ENCODE data around the gene ERBB3. TPM values are rescaled to one million over a fixed set of nuclear protein-coding genes. Genes with fewer than 3 reads are reported as not detected.
A peak's percentile ranks its signal among the peaks of the same experiment; 100 is the strongest.

The ERBB3 gene
- total and polyA plus RNA-seq, 2 of the 4 experiments (the other 2 are of a cell fraction), result 1.4 to 2.2 TPM

GRCh38 chr12:56152132-56152755 lies 72.3 kb downstream of the ERBB3 start, which contains the start of gene MYL6B:
MYL6B (plus strand) TSS chr12:56152587; CDS start chr12:56153919, 1,332 bp downstream.
- DNase-seq (peak; percentile 88), ATAC-seq (ENCODE audit: low read depth) (peak; percentile 95)
- H2AK9ac ChIP-seq (replicated peaks; ENCODE audit: low read depth, low read length, poor library complexity), result peak within 1 kb of the TSS; percentile 100
- peak within 1 kb of the TSS; percentile 98 for H3K14ac ChIP-seq (replicated peaks; ENCODE audit: low read depth, low read length)
- TF ChIP-seq RCOR1 (IDR thresholded peaks at IDR 0.05; ENCODE audit: insufficient replicate concordance, low read length) (peak; percentile 19), CHD1 (IDR thresholded peaks at IDR 0.05; ENCODE audit: low read depth, low read length) (no peak), SMC3 (IDR thresholded peaks at IDR 0.05; ENCODE audit: low read depth, low read length) (no peak), MAZ (IDR thresholded peaks at IDR 0.05; ENCODE audit: borderline replicate concordance, low read depth, low read length) (peak; percentile 82; the same call in 1 of the 2 replicates), FOS (IDR thresholded peaks at IDR 0.05; ENCODE audit: low read depth, low read length) (peak; percentile 69; the same call in 1 of the 2 replicates), BHLHE40 (IDR thresholded peaks at IDR 0.05; ENCODE audit: low read depth, low read length) (peak; percentile 92), CTCF (conservative IDR thresholded peaks at IDR 0.05; ENCODE audit: low read depth, low read length) (no peak), ELK1 (IDR thresholded peaks at IDR 0.05; ENCODE audit: borderline replicate concordance, low read depth, low read length) (no peak), MAFK (IDR thresholded peaks at IDR 0.05; ENCODE audit: low read depth, low read length) (no peak), NFE2L2 (IDR thresholded peaks at IDR 0.05; ENCODE audit: low read depth, low read length) (no peak), RAD21 (IDR thresholded peaks at IDR 0.05; ENCODE audit: low read length) (no peak), POLR2A (IDR thresholded peaks at IDR 0.05; ENCODE audit: low read depth, low read length) (no peak), MXI1 (IDR thresholded peaks at IDR 0.05; ENCODE audit: borderline replicate concordance, low read depth, low read length) (peak; percentile 63; the same call in 1 of the 2 replicates), CEBPB (IDR thresholded peaks at IDR 0.05; ENCODE audit: low read depth, low read length) (peak; percentile 44; the same call in 1 of the 2 replicates), USF2 (IDR thresholded peaks at IDR 0.05; ENCODE audit: low read depth, low read length) (peak; percentile 27; the same call in 1 of the 2 replicates)
- dilution Hi-C loops (cut with HindIII; ENCODE audit: low sequenced_read_pairs, unreplicated experiment) (no loop called here), in situ Hi-C loops (cut with MboI; ENCODE audit: low sequenced_read_pairs) (no loop called here), intact Hi-C loops (cut with micrococcal nuclease) (no loop called here)
- H3K9me3 ChIP-seq (ENCODE audit: control insufficient read depth, insufficient read depth, low read length), result no peaks in the 10 kb centered on the region
- H2AFZ ChIP-seq (replicated peaks; ENCODE audit: low read length, poor library complexity), result peak within 1 kb of the TSS; percentile 93
- H2BK15ac ChIP-seq (ENCODE audit: low read depth, low read length), result peak within 1 kb of the TSS; percentile 88; the same call in 2 of the 3 replicates
- peaks cover 14% of the 10 kb centered on the region for H3K9me1 ChIP-seq (ENCODE audit: insufficient read depth, low read length)
- H2BK5ac ChIP-seq (ENCODE audit: low read depth, low read length, poor library complexity, severe bottlenecking), result peak within 1 kb of the TSS; percentile 78
- peak within 1 kb of the TSS; percentile 97 to 98 for H4K8ac ChIP-seq (ENCODE audit: low read depth in 2 of 2, low read length in 2 of 2)
- H2BK120ac ChIP-seq (ENCODE audit: low read depth, low read length), result peak within 1 kb of the TSS; percentile 57
- H3K4me2 ChIP-seq (ENCODE audit: low read depth, low read length), result peak within 1 kb of the TSS; percentile 83
- H3K36me3 ChIP-seq (ENCODE audit: control insufficient read depth, insufficient read depth, low read length), result peaks cover 7% of the 10 kb centered on the region
- peak within 1 kb of the TSS; percentile 91 for H4K5ac ChIP-seq (ENCODE audit: low read depth, low read length)
- 0% methylated on average over 14 of the region's 37 CpGs; no CpG with 5 or more reads in 1 of the 2 experiments for WGBS, 2 experiments (ENCODE audit: extremely low coverage in 2 of 2, insufficient read length in 1 of 2)
- peak within 1 kb of the TSS; percentile 94 for H2AK5ac ChIP-seq (ENCODE audit: low read depth, low read length)
- peak within 1 kb of the TSS; percentile 73 for H3K27ac ChIP-seq (ENCODE audit: insufficient read depth, low read length)
- H4K20me1 ChIP-seq (ENCODE audit: insufficient read depth, low read length), result no peaks in the 10 kb centered on the region
- H3K23ac ChIP-seq (ENCODE audit: low read depth, low read length), result peak within 1 kb of the TSS; percentile 93
- no peaks in the 10 kb centered on the region for H3K27me3 ChIP-seq (ENCODE audit: control insufficient read depth, insufficient read depth, low read length)
- H3K4me3 ChIP-seq (ENCODE audit: insufficient read depth, low read depth, low read length), result peak within 1 kb of the TSS; percentile 66
- CTCF ChIA-PET, result no interaction called here
- no TSS peak for BruUV-seq (replicated peaks)
- H3K18ac ChIP-seq (ENCODE audit: low read depth, low read length), result peak within 1 kb of the TSS; percentile 48
- peaks cover 22 to 52% of the 10 kb centered on the region in 2 experiments for H3K79me1 ChIP-seq (ENCODE audit: low read depth in 1 of 2, low read length in 2 of 2)
- H2BK20ac ChIP-seq (ENCODE audit: low read depth, low read length), result peak within 1 kb of the TSS; percentile 30; the same call in 1 of the 2 replicates
- H3K4ac ChIP-seq (ENCODE audit: low read depth, low read length), result peak within 1 kb of the TSS; percentile 93
- peak within 1 kb of the TSS; percentile 69 for H4K91ac ChIP-seq (ENCODE audit: insufficient read depth, low read depth, low read length)
- peak within 1 kb of the TSS; percentile 92 for H3K9ac ChIP-seq (ENCODE audit: low read depth, low read length)
- POLR2A ChIA-PET (ENCODE audit: unreplicated experiment), result interaction anchor here (0.6 kb wide), 1 partner anchor 13 kb away, joined by 3 read pairs; no protein-coding TSS in a partner anchor
- H3K4me1 ChIP-seq (ENCODE audit: control insufficient read depth, insufficient read depth, low read length), result peaks cover 11% of the 10 kb centered on the region
- peak within 1 kb of the TSS; percentile 70 for H3K56ac ChIP-seq (ENCODE audit: extremely low read depth, insufficient read depth, low read length)

Data from IMR-90 (cell line).